ENCODE data around the gene TUSC2.

DNA sequence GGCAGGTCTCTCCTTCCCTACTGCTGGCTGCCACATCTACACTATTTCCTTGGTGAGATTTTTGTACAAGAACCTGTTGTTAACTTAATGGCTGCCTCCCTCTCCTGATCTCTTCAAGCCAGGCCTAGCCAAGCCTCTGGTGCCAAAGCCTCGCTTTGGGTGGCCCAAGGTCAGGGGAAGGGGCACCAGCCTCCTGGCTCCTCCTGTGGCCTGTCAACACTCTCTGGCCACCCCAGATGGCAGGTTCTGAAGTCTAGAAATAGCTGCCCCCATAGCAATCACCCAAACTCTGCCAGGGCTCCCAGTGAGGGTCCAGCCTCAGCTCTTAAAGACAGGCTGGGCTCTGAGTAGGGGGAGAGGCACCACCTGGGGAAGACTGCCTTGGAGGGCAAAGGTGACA is 40.8 kb downstream of the TUSC2 start:
- TF ChIP-seq, protein P1, sequence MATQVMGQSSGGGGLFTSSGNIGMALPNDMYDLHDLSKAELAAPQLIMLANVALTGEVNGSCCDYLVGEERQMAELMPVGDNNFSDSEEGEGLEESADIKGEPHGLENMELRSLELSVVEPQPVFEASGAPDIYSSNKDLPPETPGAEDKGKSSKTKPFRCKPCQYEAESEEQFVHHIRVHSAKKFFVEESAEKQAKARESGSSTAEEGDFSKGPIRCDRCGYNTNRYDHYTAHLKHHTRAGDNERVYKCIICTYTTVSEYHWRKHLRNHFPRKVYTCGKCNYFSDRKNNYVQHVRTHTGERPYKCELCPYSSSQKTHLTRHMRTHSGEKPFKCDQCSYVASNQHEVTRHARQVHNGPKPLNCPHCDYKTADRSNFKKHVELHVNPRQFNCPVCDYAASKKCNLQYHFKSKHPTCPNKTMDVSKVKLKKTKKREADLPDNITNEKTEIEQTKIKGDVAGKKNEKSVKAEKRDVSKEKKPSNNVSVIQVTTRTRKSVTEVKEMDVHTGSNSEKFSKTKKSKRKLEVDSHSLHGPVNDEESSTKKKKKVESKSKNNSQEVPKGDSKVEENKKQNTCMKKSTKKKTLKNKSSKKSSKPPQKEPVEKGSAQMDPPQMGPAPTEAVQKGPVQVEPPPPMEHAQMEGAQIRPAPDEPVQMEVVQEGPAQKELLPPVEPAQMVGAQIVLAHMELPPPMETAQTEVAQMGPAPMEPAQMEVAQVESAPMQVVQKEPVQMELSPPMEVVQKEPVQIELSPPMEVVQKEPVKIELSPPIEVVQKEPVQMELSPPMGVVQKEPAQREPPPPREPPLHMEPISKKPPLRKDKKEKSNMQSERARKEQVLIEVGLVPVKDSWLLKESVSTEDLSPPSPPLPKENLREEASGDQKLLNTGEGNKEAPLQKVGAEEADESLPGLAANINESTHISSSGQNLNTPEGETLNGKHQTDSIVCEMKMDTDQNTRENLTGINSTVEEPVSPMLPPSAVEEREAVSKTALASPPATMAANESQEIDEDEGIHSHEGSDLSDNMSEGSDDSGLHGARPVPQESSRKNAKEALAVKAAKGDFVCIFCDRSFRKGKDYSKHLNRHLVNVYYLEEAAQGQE (IDR thresholded peaks at IDR 0.05; ENCODE audit: unreplicated experiment): no peak
- no peak for TF ChIP-seq POLR2AphosphoS5 (IDR thresholded peaks at IDR 0.05; ENCODE audit: low read depth)
- TF ChIP-seq, protein P2, sequence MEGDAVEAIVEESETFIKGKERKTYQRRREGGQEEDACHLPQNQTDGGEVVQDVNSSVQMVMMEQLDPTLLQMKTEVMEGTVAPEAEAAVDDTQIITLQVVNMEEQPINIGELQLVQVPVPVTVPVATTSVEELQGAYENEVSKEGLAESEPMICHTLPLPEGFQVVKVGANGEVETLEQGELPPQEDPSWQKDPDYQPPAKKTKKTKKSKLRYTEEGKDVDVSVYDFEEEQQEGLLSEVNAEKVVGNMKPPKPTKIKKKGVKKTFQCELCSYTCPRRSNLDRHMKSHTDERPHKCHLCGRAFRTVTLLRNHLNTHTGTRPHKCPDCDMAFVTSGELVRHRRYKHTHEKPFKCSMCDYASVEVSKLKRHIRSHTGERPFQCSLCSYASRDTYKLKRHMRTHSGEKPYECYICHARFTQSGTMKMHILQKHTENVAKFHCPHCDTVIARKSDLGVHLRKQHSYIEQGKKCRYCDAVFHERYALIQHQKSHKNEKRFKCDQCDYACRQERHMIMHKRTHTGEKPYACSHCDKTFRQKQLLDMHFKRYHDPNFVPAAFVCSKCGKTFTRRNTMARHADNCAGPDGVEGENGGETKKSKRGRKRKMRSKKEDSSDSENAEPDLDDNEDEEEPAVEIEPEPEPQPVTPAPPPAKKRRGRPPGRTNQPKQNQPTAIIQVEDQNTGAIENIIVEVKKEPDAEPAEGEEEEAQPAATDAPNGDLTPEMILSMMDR (conservative IDR thresholded peaks at IDR 0.05; ENCODE audit: low read depth in 2 of 2): no peak
- TF ChIP-seq, protein P3, sequence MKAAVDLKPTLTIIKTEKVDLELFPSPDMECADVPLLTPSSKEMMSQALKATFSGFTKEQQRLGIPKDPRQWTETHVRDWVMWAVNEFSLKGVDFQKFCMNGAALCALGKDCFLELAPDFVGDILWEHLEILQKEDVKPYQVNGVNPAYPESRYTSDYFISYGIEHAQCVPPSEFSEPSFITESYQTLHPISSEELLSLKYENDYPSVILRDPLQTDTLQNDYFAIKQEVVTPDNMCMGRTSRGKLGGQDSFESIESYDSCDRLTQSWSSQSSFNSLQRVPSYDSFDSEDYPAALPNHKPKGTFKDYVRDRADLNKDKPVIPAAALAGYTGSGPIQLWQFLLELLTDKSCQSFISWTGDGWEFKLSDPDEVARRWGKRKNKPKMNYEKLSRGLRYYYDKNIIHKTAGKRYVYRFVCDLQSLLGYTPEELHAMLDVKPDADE (IDR thresholded peaks at IDR 0.05): no peak

Measured in GM23338 (cell line).